DMS 273 (cell line): ENCODE measurements around the gene ST8SIA6.
"Not testable (repeated sequence)": the region's sequence is repeated elsewhere in the genome, so short reads cannot be mapped to it uniquely, and the experiment has no call there.

Experiments
- DNase-seq: peaks from one replicate; lab custom pipeline; 2025; ENCODE audit not compliant: unreplicated experiment; lab: John Stamatoyannopoulos, UW

ST8SIA6 gene

GRCh38 chr10:17454161-17455014 lies at the start of gene ST8SIA6:
TSS of gene ST8SIA6 (minus strand) at chr10:17454595. CDS start at chr10:17454255, 340 bp downstream.
- peak; percentile 60 for DNase-seq

- DNase-seq, result no peak
These were observed 49.4 kb upstream of the ST8SIA6 start for GRCh38 chr10:17503795-17504194.

GRCh38 chr10:17502814-17503213 lies 48.4 kb upstream of the ST8SIA6 start:
- no peak for DNase-seq

GRCh38 chr10:17499014-17499413 lies 44.6 kb upstream of the ST8SIA6 start:
- not testable (repeated sequence) for DNase-seq

GRCh38 chr10:17497446-17498030 lies 43.1 kb upstream of the ST8SIA6 start:
- no peak for DNase-seq

- no peak for DNase-seq
These were observed 40.3 kb upstream of the ST8SIA6 start for GRCh38 chr10:17494626-17495260.

- DNase-seq, result no peak
These were observed 34.5 kb upstream of the ST8SIA6 start for GRCh38 chr10:17488848-17489247.

GRCh38 chr10:17483079-17483478 lies 28.7 kb upstream of the ST8SIA6 start:
- no peak for DNase-seq

GRCh38 chr10:17479822-17480221 lies 25.4 kb upstream of the ST8SIA6 start:
- DNase-seq, result no peak

- DNase-seq, result no peak
These were observed 24.7 kb upstream of the ST8SIA6 start for GRCh38 chr10:17479015-17479615.

- no peak for DNase-seq
These were observed 21.7 kb upstream of the ST8SIA6 start for GRCh38 chr10:17476073-17476472.

- DNase-seq, result no peak
These were observed 21.3 kb upstream of the ST8SIA6 start for GRCh38 chr10:17475661-17476060.

GRCh38 chr10:17474595-17475323 lies 20.4 kb upstream of the ST8SIA6 start:
- DNase-seq, result peak; percentile 32

GRCh38 chr10:17473228-17473950 lies 19.0 kb upstream of the ST8SIA6 start:
- DNase-seq, result no peak

- peak; percentile 16 for DNase-seq
These were observed 18.3 kb upstream of the ST8SIA6 start for GRCh38 chr10:17472481-17473227.

- DNase-seq, result no peak
These were observed 15.9 kb upstream of the ST8SIA6 start for GRCh38 chr10:17470246-17470645.

GRCh38 chr10:17465328-17466125 lies 11.1 kb upstream of the ST8SIA6 start:
- no peak for DNase-seq

- DNase-seq, result no peak
These were observed 10.2 kb upstream of the ST8SIA6 start for GRCh38 chr10:17464545-17464944.

GRCh38 chr10:17460756-17461155 lies 6.4 kb upstream of the ST8SIA6 start:
- no peak for DNase-seq
